IMR-90 (cell line): ENCODE measurements around the gene LMAN2. TPM values are rescaled to one million over a fixed set of nuclear protein-coding genes. Genes with fewer than 3 reads are reported as not detected.

Experiments
- ATAC-seq: fragments of 200-7000 bp; cut with Tn5 transposase; 2 replicates; pipeline ENCODE4 v1.9.1; 2020; ENCODE audit warnings: low read depth, mild to moderate bottlenecking, moderate library complexity
- BruUV-seq: library from RNA; stranded (reverse); fragments of 400-500 nt; replicated peaks from 2 replicates; lab custom pipeline; 2021; lab: Mats Ljungman, UMichigan
- CTCF ChIA-PET: fragments of 300-600 bp; formaldehyde crosslinking; extraction: SDS; loops from one replicate; lab custom pipeline; 2021; ENCODE audit warnings: antibody characterized with exemption; lab: Yijun Ruan, JAX
- POLR2A ChIA-PET: fragments of 300-600 bp; sonication (Branson Sonifier 250); formaldehyde crosslinking; loops from one replicate; lab custom pipeline; 2022; ENCODE audit warnings: antibody characterized with exemption; ENCODE audit not compliant: unreplicated experiment; lab: Charles Lee
- DNase-seq: peaks from one replicate; pipeline ENCODE4 v3.0.0; 2013
- H2AFZ ChIP-seq: replicated peaks from 2 replicates; pipeline ENCODE3; 2013; ENCODE audit warnings: low read length, mild to moderate bottlenecking; ENCODE audit not compliant: poor library complexity
- H2AK5ac ChIP-seq: 2 replicates; pipeline ENCODE4 v1.6.1; 2013; ENCODE audit warnings: low read depth, low read length, inconsistent platforms
- H2AK9ac ChIP-seq: replicated peaks from 2 replicates; pipeline ENCODE3; 2013; ENCODE audit warnings: mild to moderate bottlenecking, low read depth, low read length, moderate library complexity; ENCODE audit not compliant: poor library complexity
- H2BK120ac ChIP-seq: 2 replicates; pipeline ENCODE4 v1.6.1; 2013; ENCODE audit warnings: low read depth, low read length, inconsistent platforms
- H2BK15ac ChIP-seq: 3 replicates; pipeline ENCODE4 v1.6.1; 2013; ENCODE audit warnings: low read depth, low read length, inconsistent platforms
- H2BK20ac ChIP-seq: 2 replicates; pipeline ENCODE4 v1.6.1; 2013; ENCODE audit warnings: low read depth, mild to moderate bottlenecking, inconsistent platforms, low read length, moderate library complexity
- H2BK5ac ChIP-seq: 2 replicates; pipeline ENCODE4 v1.6.1; 2013; ENCODE audit warnings: mild to moderate bottlenecking, low read depth, low read length, inconsistent platforms; ENCODE audit not compliant: poor library complexity, severe bottlenecking
- H3K14ac ChIP-seq: replicated peaks from 2 replicates; pipeline ENCODE4 v1.6.1; 2013; ENCODE audit warnings: low read depth, low read length, inconsistent platforms
- H3K18ac ChIP-seq: 2 replicates; pipeline ENCODE4 v1.6.1; 2013; ENCODE audit warnings: low read depth, low read length, control low read depth
- H3K23ac ChIP-seq: 2 replicates; pipeline ENCODE4 v1.6.1; 2013; ENCODE audit warnings: low read depth, low read length, inconsistent platforms
- H3K27ac ChIP-seq: 2 replicates; pipeline ENCODE4 v1.5.1; 2013; ENCODE audit warnings: mild to moderate bottlenecking, control low read depth, low read length; ENCODE audit not compliant: insufficient read depth
- H3K27me3 ChIP-seq: 2 replicates; pipeline ENCODE4 v1.6.1; 2013; ENCODE audit warnings: low read length; ENCODE audit not compliant: control insufficient read depth, insufficient read depth
- H3K36me3 ChIP-seq: 2 replicates; pipeline ENCODE4 v1.6.1; 2013; ENCODE audit warnings: low read length, mixed read lengths; ENCODE audit not compliant: control insufficient read depth, insufficient read depth
- H3K4ac ChIP-seq: 2 replicates; pipeline ENCODE4 v1.6.1; 2013; ENCODE audit warnings: low read depth, low read length, inconsistent platforms
- H3K4me1 ChIP-seq: 2 replicates; pipeline ENCODE4 v1.6.1; 2013; ENCODE audit warnings: low read length, mixed read lengths; ENCODE audit not compliant: control insufficient read depth, insufficient read depth
- H3K4me2 ChIP-seq: 2 replicates; pipeline ENCODE4 v1.6.1; 2013; ENCODE audit warnings: low read depth, mild to moderate bottlenecking, control low read depth, low read length, moderate library complexity
- H3K4me3 ChIP-seq: 2 replicates; pipeline ENCODE4 v1.5.1; 2013; ENCODE audit warnings: low read depth, mild to moderate bottlenecking, control low read depth, low read length, moderate library complexity; ENCODE audit not compliant: insufficient read depth
- H3K56ac ChIP-seq: 2 replicates; pipeline ENCODE4 v1.6.1; 2013; ENCODE audit warnings: low read length, inconsistent platforms; ENCODE audit not compliant: insufficient read depth; ENCODE audit errors: extremely low read depth
- H3K79me1 ChIP-seq, 2 experiments: 2 replicates each; pipeline ENCODE4 v1.6.1; 2013; ENCODE audit warnings: low read length in 2 of 2, inconsistent platforms in 1 of 2, low read depth in 1 of 2
- H3K9ac ChIP-seq: 2 replicates; pipeline ENCODE4 v1.6.1; 2013; ENCODE audit warnings: low read depth, low read length, control low read depth
- H3K9me1 ChIP-seq: 2 replicates; pipeline ENCODE4 v1.6.1; 2013; ENCODE audit warnings: low read length, inconsistent platforms; ENCODE audit not compliant: insufficient read depth
- H3K9me3 ChIP-seq: 2 replicates; pipeline ENCODE4 v1.6.1; 2013; ENCODE audit warnings: low read length; ENCODE audit not compliant: control insufficient read depth, insufficient read depth
- H4K20me1 ChIP-seq: 2 replicates; pipeline ENCODE4 v1.6.1; 2013; ENCODE audit warnings: low read length, inconsistent platforms; ENCODE audit not compliant: insufficient read depth
- H4K5ac ChIP-seq: 2 replicates; pipeline ENCODE4 v1.6.1; 2013; ENCODE audit warnings: mild to moderate bottlenecking, low read depth, low read length, control low read depth
- H4K8ac ChIP-seq, 2 experiments: 2 replicates each; pipeline ENCODE4 v1.6.1; 2013; ENCODE audit warnings: low read depth in 2 of 2, low read length in 2 of 2, control low read depth in 1 of 2, inconsistent platforms in 1 of 2
- H4K91ac ChIP-seq: 2 replicates; pipeline ENCODE4 v1.6.1; 2013; ENCODE audit warnings: low read depth, low read length, inconsistent platforms; ENCODE audit not compliant: insufficient read depth
- BHLHE40 ChIP-seq: fragments of 150-350 bp; IDR thresholded peaks from 2 replicates; pipeline ENCODE4 v1.6.1; 2016; ENCODE audit warnings: mild to moderate bottlenecking, low read depth, low read length
- CEBPB ChIP-seq: IDR thresholded peaks from 2 replicates; pipeline ENCODE4 v1.6.1; 2012; ENCODE audit warnings: low read depth, low read length, improper control_type of control experiment
- CHD1 ChIP-seq: IDR thresholded peaks from 2 replicates; pipeline ENCODE4 v1.6.1; 2012; ENCODE audit warnings: low read depth, low read length, improper control_type of control experiment
- CTCF ChIP-seq: conservative IDR thresholded peaks from 2 replicates; pipeline ENCODE4 v1.5.1; 2012; ENCODE audit warnings: mild to moderate bottlenecking, low read depth, low read length, improper control_type of control experiment
- ELK1 ChIP-seq: fragments of 150-350 bp; IDR thresholded peaks from 2 replicates; pipeline ENCODE4 v1.6.1; 2016; ENCODE audit warnings: low read depth, mild to moderate bottlenecking, low read length, moderate library complexity, borderline replicate concordance
- FOS ChIP-seq: fragments of 150-350 bp; IDR thresholded peaks from 2 replicates; pipeline ENCODE4 v1.6.1; 2016; ENCODE audit warnings: low read depth, low read length
- MAFK ChIP-seq: IDR thresholded peaks from 2 replicates; pipeline ENCODE4 v1.6.1; 2012; ENCODE audit warnings: low read depth, low read length, improper control_type of control experiment
- MAZ ChIP-seq: IDR thresholded peaks from 2 replicates; pipeline ENCODE4 v1.6.1; 2012; ENCODE audit warnings: low read depth, mild to moderate bottlenecking, low read length, improper control_type of control experiment, moderate library complexity, borderline replicate concordance
- MXI1 ChIP-seq: IDR thresholded peaks from 2 replicates; pipeline ENCODE4 v1.6.1; 2012; ENCODE audit warnings: low read depth, mild to moderate bottlenecking, low read length, moderate library complexity, borderline replicate concordance
- NFE2L2 ChIP-seq: fragments of 150-350 bp; IDR thresholded peaks from 2 replicates; pipeline ENCODE4 v1.6.1; 2016; ENCODE audit warnings: low read depth, mild to moderate bottlenecking, low read length
- POLR2A ChIP-seq: IDR thresholded peaks from 2 replicates; pipeline ENCODE4 v1.6.1; 2012; ENCODE audit warnings: mild to moderate bottlenecking, low read depth, low read length
- RCOR1 ChIP-seq: IDR thresholded peaks from 2 replicates; pipeline ENCODE4 v1.6.1; 2012; ENCODE audit warnings: mild to moderate bottlenecking, low read length, improper control_type of control experiment; ENCODE audit not compliant: insufficient replicate concordance
- RFX5 ChIP-seq: IDR thresholded peaks from 2 replicates; pipeline ENCODE4 v1.8.0; 2012; ENCODE audit warnings: low read depth, mild to moderate bottlenecking, low read length, moderate library complexity
- SMC3 ChIP-seq: fragments of 150-350 bp; IDR thresholded peaks from 2 replicates; pipeline ENCODE4 v1.6.1; 2016; ENCODE audit warnings: low read depth, mild to moderate bottlenecking, antibody characterized with exemption, low read length, moderate library complexity
- USF2 ChIP-seq: fragments of 150-350 bp; IDR thresholded peaks from 2 replicates; pipeline ENCODE4 v1.6.1; 2017; ENCODE audit warnings: mild to moderate bottlenecking, antibody characterized with exemption, low read length, low read depth
- WGBS, 2 experiments: methylation state at CpG; one replicate each; pipeline versions ENCODE4 v1.1.5 to v1.1.7; 2013; ENCODE audit warnings: missing lambda C conversion rate in 2 of 2; ENCODE audit not compliant: insufficient read length in 1 of 2; ENCODE audit errors: extremely low coverage in 2 of 2; 5-methylcytosine and 5-hydroxymethylcytosine counted together
- dilution Hi-C: fragments of 300-500 bp; cut with HindIII; formaldehyde crosslinking; loops from one replicate; pipeline ENCODE4 v1.14.3; 2018; ENCODE audit warnings: low sequenced_read_pairs; ENCODE audit not compliant: unreplicated experiment
- in situ Hi-C: fragments of 300-500 bp; cut with MboI; formaldehyde crosslinking; loops from 3 replicates; pipeline ENCODE4 v1.14.3; 2019; ENCODE audit warnings: low sequenced_read_pairs, inconsistent platforms, mixed read lengths
- intact Hi-C: fragments of 100-400 bp; cut with micrococcal nuclease; formaldehyde crosslinking; loops from 2 replicates; pipeline ENCODE4 v1.10.0; 2022
- polyA plus RNA-seq, 3 experiments: library from polyadenylated mRNA; depleted of rRNA; stranded (reverse); fragments of >200 nt; gene quantifications; 2 replicates each; pipeline ENCODE4 v1.2.3, GENCODE V29; 2012; ENCODE audit warnings: low replicate concordance in 1 of 3
- total RNA-seq: library from RNA; depleted of rRNA; stranded (reverse); fragments of >200 nt; gene quantifications from 2 replicates; pipeline ENCODE4 v1.2.3, GENCODE V29; 2012

The LMAN2 gene
- total and polyA plus RNA-seq, 2 of the 4 experiments (the other 2 are of a cell fraction): 253 to 303 TPM

- Histone ChIP-seq H3K14ac (no peak overlapping the region), H3K4me1 (peaks cover 5% of the 10 kb centered on the region; the same call in 1 of the 2 replicates), H3K9me3 (no peaks in the 10 kb centered on the region), H2BK15ac (no peak overlapping the region), H3K27ac (no peak overlapping the region), H4K20me1 (no peaks in the 10 kb centered on the region), H3K4ac (no peak overlapping the region), H2BK5ac (no peak overlapping the region), H4K5ac (no peak overlapping the region), H2BK120ac (no peak overlapping the region), H3K18ac (no peak overlapping the region), H3K79me1 (no peaks in the 10 kb centered on the region), H4K8ac (no peak overlapping the region), H3K27me3 (peaks cover 25% of the 10 kb centered on the region), H2BK20ac (no peak overlapping the region), H3K4me2 (no peak overlapping the region), H3K9ac (no peak overlapping the region), H2AFZ (peak overlapping the region; percentile 32), H3K9me1 (no peaks in the 10 kb centered on the region), H2AK9ac (no peak overlapping the region), H3K23ac (no peak overlapping the region), H3K36me3 (no peaks in the 10 kb centered on the region), H3K4me3 (no peak overlapping the region), H2AK5ac (no peak overlapping the region), H4K91ac (no peak overlapping the region), H3K56ac (no peak overlapping the region)
- intact Hi-C loops: no loop called here
- DNase-seq (no peak), ATAC-seq (no peak)
- no TSS peak for BruUV-seq
- 100% methylated on average over 2 of the region's 6 CpGs; no CpG with 5 or more reads in 1 of the 2 experiments for WGBS, 2 experiments
- dilution Hi-C loops: no loop called here
- in situ Hi-C loops: no loop called here
- ChIA-PET POLR2A (no interaction called here), CTCF (no interaction called here)
- TF ChIP-seq POLR2A (no peak), RFX5 (no peak), MAFK (no peak), ELK1 (no peak), RCOR1 (no peak), MXI1 (no peak), SMC3 (no peak), CHD1 (no peak), NFE2L2 (no peak), BHLHE40 (no peak), CTCF (no peak), MAZ (no peak), CEBPB (no peak), USF2 (no peak), FOS (no peak)
These were observed 10.2 kb upstream of the LMAN2 start for GRCh38 chr5:177361418-177362291.
